HG02623 (cell line): ENCODE results near the gene LETM1.

Experiments
- ATAC-seq: cut with Tn5 transposase; IDR thresholded peaks from one replicate; pipeline ENCODE4 v1.9.1; 2021; ENCODE audit warnings: moderate library complexity; ENCODE audit not compliant: unreplicated experiment

LETM1 gene

GRCh38 chr4:1783015-1783414 lies 72.9 kb downstream of the LETM1 start:
- no peak for ATAC-seq

GRCh38 chr4:1780435-1780834 lies 75.5 kb downstream of the LETM1 start:
- no peak for ATAC-seq

DNA sequence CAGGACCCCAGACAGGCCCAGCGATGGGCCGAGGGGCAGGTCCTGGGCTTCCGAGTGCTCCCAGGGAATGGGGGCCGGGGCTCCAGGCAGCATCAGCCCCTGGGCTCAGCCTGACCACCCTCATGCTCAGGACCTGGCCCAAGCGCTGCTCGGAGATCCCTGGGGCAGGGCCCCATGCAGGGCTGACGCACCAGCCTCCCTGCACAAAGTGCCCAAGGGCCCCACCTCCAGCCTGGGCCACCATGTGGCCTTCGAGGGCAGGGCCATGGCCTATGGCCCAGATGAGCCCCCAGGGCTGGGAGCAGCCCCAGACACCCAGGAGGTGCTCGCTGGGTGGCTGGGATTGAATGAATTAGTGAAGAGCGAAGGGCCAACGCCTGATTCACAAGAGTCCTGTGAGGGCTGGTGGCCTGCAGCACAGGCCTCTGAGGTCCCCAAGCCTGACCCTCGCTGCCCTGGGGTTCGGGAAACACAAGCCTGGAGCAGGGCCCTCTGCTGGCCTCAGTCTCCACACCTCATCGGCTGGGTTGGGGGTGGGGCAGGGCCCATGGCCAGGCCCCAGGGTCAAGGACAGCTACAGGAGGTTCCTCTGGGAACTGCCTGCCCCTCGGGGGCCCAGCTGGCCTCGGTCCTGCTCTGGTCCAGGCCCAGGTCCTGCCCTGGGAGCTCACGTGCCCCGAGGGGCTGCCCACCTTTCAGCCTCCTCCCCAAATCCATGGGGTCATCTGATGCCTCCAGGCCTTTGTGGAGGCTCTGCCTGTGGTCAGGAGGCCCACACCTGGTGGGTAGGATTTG lies 76.2 kb downstream of the LETM1 start:
- no peak for ATAC-seq

GRCh38 chr4:1778642-1779392 lies 77.1 kb downstream of the LETM1 start:
- no peak for ATAC-seq

GRCh38 chr4:1777822-1778641 lies 77.9 kb downstream of the LETM1 start:
- no peak for ATAC-seq

DNA sequence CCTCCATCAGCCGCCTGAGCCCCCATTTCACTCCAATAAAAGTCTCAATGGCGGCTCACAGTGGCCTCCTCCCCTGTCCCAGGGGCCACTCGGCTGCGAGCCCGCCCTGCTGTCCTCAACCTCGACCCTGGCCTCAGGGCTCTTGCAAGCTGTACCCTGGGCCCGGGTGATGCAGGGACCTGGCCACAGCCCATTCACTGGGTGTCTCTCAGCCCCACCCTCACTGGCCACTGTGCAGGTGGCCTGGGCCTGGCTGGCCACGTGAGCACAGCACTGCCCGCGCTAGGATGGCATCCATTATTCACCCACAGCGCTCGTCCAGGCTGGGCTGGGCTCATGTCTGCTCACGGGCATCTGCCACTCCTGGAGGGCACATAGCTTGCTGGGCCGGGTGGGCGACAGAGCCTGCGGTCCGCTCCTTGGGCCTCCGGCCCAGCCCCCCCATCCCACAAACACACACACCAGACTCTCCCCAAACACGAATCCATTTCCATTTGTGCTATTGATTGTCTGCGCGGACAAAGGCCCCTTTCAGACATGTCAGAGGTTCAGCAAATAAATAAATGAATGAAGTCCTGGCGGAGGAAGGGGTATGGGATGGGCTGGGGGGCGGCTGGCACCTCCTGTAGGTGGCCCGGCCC lies 79.3 kb downstream of the LETM1 start:
- ATAC-seq, result no peak

DNA sequence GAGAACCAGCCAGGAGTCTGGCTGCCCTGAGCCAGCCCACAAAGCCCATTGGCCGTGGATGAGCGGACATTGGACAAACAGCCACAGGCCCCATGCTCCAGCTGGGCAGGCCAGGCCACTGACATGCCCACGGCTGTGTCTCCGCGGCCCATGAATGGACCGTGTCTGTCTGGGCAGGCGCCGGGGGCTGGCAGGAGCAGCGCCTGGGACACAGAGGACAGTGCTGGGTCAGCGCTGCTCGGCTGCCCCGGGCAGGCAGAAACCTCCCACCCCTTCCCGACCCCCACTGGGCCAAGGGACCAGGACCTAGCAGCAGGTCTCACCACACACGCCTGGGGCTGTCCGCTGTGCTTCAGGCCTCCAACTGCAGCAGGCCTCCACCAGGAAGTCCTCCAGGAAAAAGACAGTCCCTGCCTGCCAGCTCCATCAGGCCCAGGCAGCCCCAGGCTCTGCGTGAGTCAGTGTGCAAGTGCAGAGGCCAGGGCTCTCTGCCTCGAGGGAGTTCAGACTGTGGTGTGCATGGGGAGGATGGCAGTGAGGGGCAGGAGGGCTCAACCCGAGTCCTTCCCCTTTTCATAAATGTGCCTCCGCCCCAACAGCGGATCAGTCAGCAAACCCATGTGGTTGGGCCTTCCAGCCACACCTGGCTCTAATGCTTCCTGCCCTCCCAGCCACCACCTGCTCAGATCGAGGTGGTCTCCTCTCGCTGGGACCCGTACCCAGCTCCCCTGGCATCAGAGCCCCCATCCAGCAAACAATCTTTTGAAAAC lies 80.0 kb downstream of the LETM1 start:
- ATAC-seq, result no peak

DNA sequence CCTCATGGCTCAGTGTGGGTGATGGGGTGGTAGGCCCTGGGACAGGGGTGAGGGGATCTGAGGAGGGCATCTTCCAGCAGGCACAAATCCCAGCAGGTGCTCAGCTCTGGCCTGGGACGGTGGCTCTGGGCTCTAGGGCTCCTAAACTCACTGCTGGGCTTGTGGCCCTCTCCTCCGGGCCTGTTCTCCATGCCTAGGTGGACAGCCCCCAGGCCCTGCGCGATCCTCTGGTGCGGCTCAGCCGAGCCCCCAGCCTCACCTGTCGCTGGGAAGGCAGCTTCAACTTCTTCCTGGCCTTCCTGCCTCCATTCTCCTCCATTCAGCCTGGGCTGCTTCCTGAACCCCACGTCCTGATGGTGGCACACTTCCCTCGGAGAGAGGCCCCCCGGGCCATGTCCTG lies 82.2 kb downstream of the LETM1 start:
- ATAC-seq, result no peak

GRCh38 chr4:1772853-1773538 lies 83.0 kb downstream of the LETM1 start:
- ATAC-seq, result no peak

- no peak for ATAC-seq
Measured at GRCh38 chr4:1771555-1772305, 84.2 kb downstream of the LETM1 start.

DNA sequence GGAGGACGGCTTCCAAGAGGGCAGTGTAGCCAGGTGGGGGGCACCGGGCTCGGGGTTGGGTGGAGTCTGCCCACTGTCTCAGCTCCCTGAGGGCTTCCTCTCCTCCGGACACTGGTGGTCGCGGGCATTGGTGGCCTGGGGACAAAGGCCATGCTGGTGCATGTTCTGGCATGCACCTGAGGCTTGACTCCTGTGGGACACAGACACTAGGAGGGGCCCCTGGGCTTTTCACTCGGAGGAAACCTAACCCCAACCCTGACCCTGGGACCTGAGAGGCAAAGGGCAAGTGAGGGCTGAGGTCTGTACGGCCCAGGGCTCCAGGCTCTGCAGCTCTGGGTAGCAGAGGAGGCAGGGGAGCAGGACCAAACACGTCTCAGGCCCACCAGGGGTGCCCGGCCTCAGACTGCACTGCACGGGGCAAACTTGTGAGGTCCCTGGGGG lies 85.1 kb downstream of the LETM1 start:
- ATAC-seq, result no peak

- ATAC-seq, result no peak
Measured at GRCh38 chr4:1770245-1770644, 85.7 kb downstream of the LETM1 start.

- no peak for ATAC-seq
Measured at GRCh38 chr4:1769692-1770091, 86.3 kb downstream of the LETM1 start.

DNA sequence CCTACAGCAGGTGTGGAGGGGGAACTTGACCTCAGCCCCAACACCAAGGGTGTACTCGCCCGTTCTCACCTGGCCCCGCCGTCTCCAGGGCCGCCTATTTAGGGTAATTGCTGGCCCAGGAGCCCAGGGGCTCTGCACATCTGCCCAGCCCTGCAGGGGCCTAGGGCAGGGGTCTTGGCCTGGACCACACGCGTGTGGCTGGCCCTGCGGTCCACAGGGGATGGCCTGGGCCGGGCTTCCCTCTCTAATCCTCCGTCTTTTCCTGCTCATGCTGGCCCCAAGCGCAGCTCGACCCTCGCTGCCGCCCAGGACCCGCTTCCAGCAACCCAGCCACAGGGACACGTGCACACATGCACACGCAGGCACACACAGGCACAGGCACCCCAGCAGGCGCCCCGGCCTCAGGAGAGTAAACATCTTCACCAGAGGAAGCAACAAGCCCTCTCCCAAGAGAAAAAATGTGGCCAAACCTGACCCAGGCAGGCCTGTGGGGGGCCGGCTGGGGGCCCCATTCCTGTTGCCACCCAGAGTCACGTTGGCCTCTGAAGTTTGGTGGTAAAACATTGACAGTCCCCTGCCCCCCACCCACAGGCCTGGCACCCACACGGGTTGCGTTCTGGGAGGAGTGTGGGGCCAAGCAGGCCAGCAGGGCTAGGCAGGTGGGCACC lies 87.5 kb downstream of the LETM1 start:
- ATAC-seq, result no peak

- no peak for ATAC-seq
Measured at GRCh38 chr4:1767770-1768366, 88.1 kb downstream of the LETM1 start.

DNA sequence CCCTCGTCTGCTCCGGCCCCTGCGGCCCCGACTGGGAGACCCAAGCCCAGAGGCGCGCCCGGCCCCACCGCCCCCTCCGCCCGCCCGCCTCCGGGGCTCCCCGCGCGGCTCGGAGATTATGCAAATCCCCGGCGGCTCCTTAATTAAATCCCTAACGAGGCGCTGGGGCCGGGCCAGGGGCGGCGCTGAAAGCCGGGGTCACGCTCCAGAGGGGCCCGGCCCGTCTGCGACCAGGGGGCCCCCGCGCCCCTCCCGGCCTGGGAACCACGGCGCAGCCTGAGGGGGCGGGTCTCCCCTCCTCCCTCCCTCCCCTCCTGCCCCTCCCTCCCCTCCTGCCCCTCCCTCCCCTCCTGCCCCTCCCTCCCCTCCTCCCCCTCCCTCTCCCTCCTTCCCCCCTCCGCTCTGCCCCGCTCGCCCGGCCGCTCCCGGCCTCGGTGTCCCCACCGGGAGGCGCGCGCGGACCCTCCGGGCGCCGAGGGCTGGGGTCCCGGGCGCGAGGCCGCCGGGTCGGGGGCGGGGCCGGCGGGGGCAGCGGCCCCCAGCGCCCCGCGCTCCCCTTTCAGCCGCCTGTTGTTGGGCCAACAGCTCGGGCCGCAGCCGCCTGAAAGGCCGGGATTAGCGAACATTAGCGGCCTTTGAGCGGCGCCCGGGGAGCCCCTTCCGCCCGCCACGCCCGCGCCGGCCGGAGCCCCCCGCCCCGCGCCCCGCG lies 88.7 kb downstream of the LETM1 start:
- ATAC-seq, result no peak
